SK-N-SH (cell line): ENCODE data around the gene SMIM28. TPM values are rescaled to one million over a fixed set of nuclear protein-coding genes. Genes with fewer than 3 reads are reported as not detected.

Experiments used
- CTCF ChIA-PET: fragments of 300-600, 350-600 bp; formaldehyde crosslinking; extraction: SDS; loops from one replicate; lab custom pipeline; 2021; lab: Yijun Ruan, JAX
- POLR2A ChIA-PET: fragments of 350-600 bp; sonication (Branson Sonifier 250); formaldehyde crosslinking; extraction: SDS; loops from one replicate; lab custom pipeline; 2020; ENCODE audit warnings: antibody characterized with exemption, inconsistent platforms; lab: Yijun Ruan, JAX
- DNase-seq: peaks from one replicate; pipeline ENCODE4 v3.0.0; 2012
- H2AFZ ChIP-seq: fragments of 200-600 bp; sonication (generic); 2 replicates; pipeline ENCODE4 v1.8.1; 2016; ENCODE audit warnings: antibody characterized with exemption, mild to moderate bottlenecking, low read depth
- H3F3A ChIP-seq: fragments of 200-600 bp; sonication (generic); replicated peaks from 2 replicates; pipeline ENCODE3; 2016; ENCODE audit warnings: antibody characterized with exemption, mild to moderate bottlenecking; ENCODE audit not compliant: insufficient read depth
- H3K27ac ChIP-seq, 2 experiments: fragments of 200-500 bp in 1 of 2; fragments of 200-600 bp in 1 of 2; sonication (Bioruptor generic) in 1 of 2; sonication (generic), shearing (Covaris generic) in 1 of 2; 2 replicates each; pipeline versions ENCODE4 v1.5.1 to v1.6.1; 2014 to 2016; ENCODE audit warnings: low read depth in 2 of 2, inconsistent platforms in 1 of 2, low read length in 1 of 2, mild to moderate bottlenecking in 1 of 2, mixed read lengths in 1 of 2
- H3K27me3 ChIP-seq: fragments of 200-600 bp; sonication (generic), shearing (Covaris generic); 2 replicates; pipeline ENCODE4 v1.6.1; 2016; ENCODE audit warnings: mixed run types; ENCODE audit not compliant: insufficient read depth
- H3K36me3 ChIP-seq, 2 experiments: fragments of 200-500 bp in 1 of 2; fragments of 200-600 bp in 1 of 2; sonication (Bioruptor generic) in 1 of 2; sonication (generic) in 1 of 2; replicated peaks in 1 of 2; 2 replicates each; pipeline versions ENCODE3 to v1.5.1; 2014 to 2016; ENCODE audit warnings: low read length in 1 of 2, mild to moderate bottlenecking in 1 of 2; ENCODE audit not compliant: insufficient read depth in 2 of 2, control insufficient read depth in 1 of 2
- H3K4me1 ChIP-seq, 2 experiments: fragments of 200-500 bp in 1 of 2; fragments of 200-600 bp in 1 of 2; sonication (Bioruptor generic) in 1 of 2; sonication (generic), shearing (Covaris generic) in 1 of 2; 2 replicates each; pipeline versions ENCODE4 v1.5.1 to v1.6.1; 2014 to 2016; ENCODE audit warnings: low read depth in 1 of 2, low read length in 1 of 2, mixed run types in 1 of 2; ENCODE audit not compliant: insufficient read depth in 2 of 2, control insufficient read depth in 1 of 2
- H3K4me2 ChIP-seq: fragments of 200-600 bp; sonication (generic), shearing (Covaris generic); 2 replicates; pipeline ENCODE4 v1.6.1; 2017; ENCODE audit warnings: mixed run types
- H3K4me3 ChIP-seq, 2 experiments: fragments of 200-500 bp in 1 of 2; fragments of 200-600 bp in 1 of 2; sonication (Bioruptor generic) in 1 of 2; sonication (generic), shearing (Covaris generic) in 1 of 2; 2 replicates each; pipeline versions ENCODE4 v1.5.1 to v1.8.1; 2014 to 2016; ENCODE audit warnings: low read depth in 2 of 2, inconsistent platforms in 1 of 2, low read length in 1 of 2, mild to moderate bottlenecking in 1 of 2, mixed read lengths in 1 of 2, moderate library complexity in 1 of 2
- H3K79me2 ChIP-seq: fragments of 200-600 bp; sonication (generic); 2 replicates; pipeline ENCODE4 v1.8.1; 2017; ENCODE audit warnings: mild to moderate bottlenecking; ENCODE audit not compliant: insufficient read depth
- H3K9ac ChIP-seq: fragments of 200-600 bp; sonication (generic); 2 replicates; pipeline ENCODE4 v1.6.1; 2017; ENCODE audit warnings: mixed run types
- H3K9me2 ChIP-seq: fragments of 200-600 bp; sonication (generic); 2 replicates; pipeline ENCODE4 v1.6.1; 2017; ENCODE audit warnings: mixed run types
- H3K9me3 ChIP-seq: fragments of 200-600 bp; sonication (generic); 2 replicates; pipeline ENCODE4 v1.6.1; 2017; ENCODE audit warnings: mixed run types, mild to moderate bottlenecking, moderate library complexity
- H4K20me1 ChIP-seq: fragments of 200-600 bp; sonication (generic); 2 replicates; pipeline ENCODE4 v1.6.1; 2017; ENCODE audit warnings: mild to moderate bottlenecking, mixed run types; ENCODE audit not compliant: insufficient read depth
- FOXM1 ChIP-seq: IDR thresholded peaks from 2 replicates; pipeline ENCODE4 v1.4.0; 2012; ENCODE audit warnings: low read depth, mild to moderate bottlenecking
- GABPA ChIP-seq: IDR thresholded peaks from 2 replicates; pipeline ENCODE4 v1.4.0; 2012; ENCODE audit warnings: low read depth, mild to moderate bottlenecking
- GATA2 ChIP-seq: sonication (generic); formaldehyde crosslinking; IDR thresholded peaks from 2 replicates; pipeline ENCODE4 v1.5.0; 2020; ENCODE audit warnings: mild to moderate bottlenecking, missing genetic modification reagents
- MEF2A ChIP-seq: IDR thresholded peaks from 2 replicates; pipeline ENCODE4 v1.4.0; 2012; ENCODE audit warnings: low read depth, borderline replicate concordance
- MXI1 ChIP-seq: IDR thresholded peaks from 2 replicates; pipeline ENCODE4 v1.6.1; 2012; ENCODE audit warnings: mild to moderate bottlenecking, low read depth, low read length, improper control_type of control experiment
- NFIC ChIP-seq: IDR thresholded peaks from 2 replicates; pipeline ENCODE4 v1.4.0; 2012; ENCODE audit warnings: borderline replicate concordance
- RAD21 ChIP-seq: IDR thresholded peaks from 2 replicates; pipeline ENCODE4 v1.6.1; 2012; ENCODE audit warnings: mild to moderate bottlenecking, low read length
- RCOR1 ChIP-seq: fragments of 150-350 bp; IDR thresholded peaks from 2 replicates; pipeline ENCODE4 v1.6.1; 2017; ENCODE audit warnings: antibody characterized with exemption, low read length
- RXRA ChIP-seq: IDR thresholded peaks from 2 replicates; pipeline ENCODE4 v1.4.0; 2012; ENCODE audit warnings: low read depth, mild to moderate bottlenecking, borderline replicate concordance
- SIN3A ChIP-seq: IDR thresholded peaks from 2 replicates; pipeline ENCODE4 v1.6.1; 2012; ENCODE audit warnings: low read depth, mild to moderate bottlenecking, low read length, moderate library complexity, borderline replicate concordance
- SMC3 ChIP-seq: IDR thresholded peaks from 2 replicates; pipeline ENCODE4 v1.6.1; 2012; ENCODE audit warnings: low read depth, low read length, improper control_type of control experiment
- WGBS: methylation state at CpG from one replicate; pipeline ENCODE4 v1.1.6; 2017; ENCODE audit warnings: low lambda C conversion rate; 5-methylcytosine and 5-hydroxymethylcytosine counted together
- polyA plus RNA-seq, 3 experiments: library from polyadenylated mRNA; depleted of rRNA; stranded (reverse); fragments of >200 nt; gene quantifications; 2 replicates each; pipeline ENCODE4 v1.2.3, GENCODE V29; 2012
- TF ChIP-seq, protein P1 (sequence below): IDR thresholded peaks from 2 replicates; pipeline ENCODE4 v1.4.0; 2012; ENCODE audit warnings: low read depth
- TF ChIP-seq, protein P2 (sequence below): fragments of 200-600 bp; sonication (generic); IDR thresholded peaks from 2 replicates; pipeline ENCODE4 v1.6.1; 2017; ENCODE audit warnings: antibody characterized with exemption, mild to moderate bottlenecking, moderate library complexity

Gene SMIM28
- polyA plus RNA-seq, 1 of the 3 experiments (the other 2 are of a cell fraction) = not detected

DNA sequence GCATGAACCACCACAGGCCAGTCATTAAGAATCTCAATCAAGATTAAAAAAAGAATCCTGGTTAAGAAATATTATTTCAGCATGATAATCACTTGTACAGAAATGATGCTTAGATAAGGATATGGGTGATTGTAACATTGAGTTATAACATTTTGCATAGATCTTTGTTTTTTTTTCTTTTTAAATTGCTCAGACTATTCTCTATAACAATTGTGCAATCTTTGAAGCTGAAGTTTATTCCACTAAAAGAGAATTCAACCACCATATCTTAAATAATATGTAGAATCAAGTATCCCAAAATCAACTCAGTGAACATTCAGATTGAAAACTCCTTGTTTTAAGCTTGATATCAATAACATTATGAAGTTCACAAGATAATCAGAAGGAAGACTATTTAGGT is 663 bp upstream of the SMIM28 start:
- ChIA-PET POLR2A (no interaction called here), CTCF (no interaction called here)
- H3F3A ChIP-seq = no peaks in the 10 kb centered on the region
- H3K9me3 ChIP-seq = no peaks in the 10 kb centered on the region
- no peaks in the 10 kb centered on the region for H4K20me1 ChIP-seq
- H3K4me2 ChIP-seq = no peak overlapping the region
- no peak for DNase-seq
- H3K79me2 ChIP-seq = no peaks in the 10 kb centered on the region
- no peak overlapping the region for H3K27ac ChIP-seq
- no peak overlapping the region for H2AFZ ChIP-seq
- no peaks in the 10 kb centered on the region for H3K9me2 ChIP-seq
- H3K4me3 ChIP-seq = no peak overlapping the region
- H3K27me3 ChIP-seq = no peaks in the 10 kb centered on the region
- TF ChIP-seq GATA2 (CRISPR knock-in tag) (no peak), RXRA (no peak), SMC3 (no peak), GABPA (no peak), SIN3A (no peak), RAD21 (no peak)
- peaks cover 0 to 3% of the 10 kb centered on the region in 2 experiments; a peak in 1 of 4 replicates for H3K4me1 ChIP-seq
- H3K36me3 ChIP-seq = no peaks in the 10 kb centered on the region
- no peak overlapping the region for H3K9ac ChIP-seq

DNA sequence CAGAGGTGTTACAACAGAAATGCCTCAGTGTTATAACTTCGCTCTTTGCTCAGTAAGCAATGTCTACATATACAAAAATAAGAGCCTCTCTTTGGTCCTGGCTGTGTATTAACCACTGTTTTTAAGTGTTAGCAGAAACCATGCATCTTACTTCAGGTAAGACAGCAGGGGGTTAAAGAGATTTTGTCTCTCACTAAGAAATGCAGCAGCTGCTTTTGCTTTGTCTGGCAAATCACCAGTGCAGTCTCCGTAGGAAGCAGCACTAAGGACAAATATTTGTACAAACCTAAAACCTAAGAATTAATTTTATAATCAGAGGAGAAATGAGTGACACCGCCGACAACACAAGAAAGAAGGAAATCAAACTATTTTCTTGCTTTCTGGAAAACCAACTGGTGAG is 758 bp downstream of the SMIM28 start:
- no peak overlapping the region for H3K4me3 ChIP-seq
- no peaks in the 10 kb centered on the region for H3K27me3 ChIP-seq
- DNase-seq = no peak
- ChIA-PET POLR2A (no interaction called here), CTCF (no interaction called here)
- H3K27ac ChIP-seq = no peak overlapping the region
- no peaks in the 10 kb centered on the region for H3K36me3 ChIP-seq
- H3K9ac ChIP-seq = no peak overlapping the region
- H2AFZ ChIP-seq = no peak overlapping the region
- 62% methylated on average over 4 of the region's 4 CpGs for WGBS
- TF ChIP-seq RCOR1 (no peak), RXRA (no peak), SIN3A (no peak)
- TF ChIP-seq, protein P1, sequence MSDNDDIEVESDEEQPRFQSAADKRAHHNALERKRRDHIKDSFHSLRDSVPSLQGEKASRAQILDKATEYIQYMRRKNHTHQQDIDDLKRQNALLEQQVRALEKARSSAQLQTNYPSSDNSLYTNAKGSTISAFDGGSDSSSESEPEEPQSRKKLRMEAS = no peak
- no peaks in the 10 kb centered on the region for H3K9me3 ChIP-seq
- H3K79me2 ChIP-seq = no peaks in the 10 kb centered on the region
- no peaks in the 10 kb centered on the region for H3K9me2 ChIP-seq
- no peak overlapping the region for H3K4me2 ChIP-seq
- H3F3A ChIP-seq = no peaks in the 10 kb centered on the region
- no peaks in the 10 kb centered on the region for H4K20me1 ChIP-seq
- H3K4me1 ChIP-seq = peaks cover 0 to 3% of the 10 kb centered on the region in 2 experiments; a peak in 1 of 4 replicates

DNA sequence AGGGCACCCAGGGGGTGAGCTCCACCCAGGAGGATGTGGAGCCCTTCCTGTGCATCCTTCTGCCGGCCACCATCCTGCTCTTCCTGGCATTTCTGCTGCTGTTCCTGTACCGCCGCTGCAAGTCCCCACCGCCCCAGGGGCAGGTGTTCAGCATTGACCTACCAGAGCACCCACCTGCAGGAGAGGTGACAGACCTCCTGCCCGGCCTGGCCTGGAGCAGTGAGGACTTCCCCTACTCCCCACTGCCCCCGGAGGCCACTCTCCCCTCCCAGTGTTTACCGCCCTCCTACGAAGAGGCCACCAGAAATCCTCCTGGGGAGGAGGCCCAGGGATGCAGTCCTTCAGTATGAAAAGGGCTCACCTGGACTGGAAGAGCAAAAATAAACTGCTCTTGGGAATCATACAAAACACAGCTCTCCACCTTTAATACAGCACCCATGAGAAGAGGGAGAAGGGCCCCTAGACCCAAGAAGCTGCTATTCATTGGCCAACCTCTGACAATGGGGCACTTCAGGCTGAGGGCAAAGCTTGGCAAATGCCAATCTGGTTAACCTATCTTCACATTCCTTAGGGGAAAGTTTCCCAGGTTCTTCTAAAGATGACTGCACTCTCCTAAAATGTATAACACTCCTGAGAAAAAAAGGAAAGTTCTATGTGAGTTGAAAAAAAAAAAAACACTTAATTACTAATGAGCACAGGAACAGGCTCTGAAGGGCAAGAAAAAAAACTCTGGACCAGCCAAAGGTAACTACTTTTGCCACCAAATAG is 5.0 kb downstream of the SMIM28 start:
- TF ChIP-seq RAD21 (no peak), MXI1 (no peak), MEF2A (no peak), SMC3 (no peak), NFIC (no peak), FOXM1 (no peak)
- TF ChIP-seq, protein P2, sequence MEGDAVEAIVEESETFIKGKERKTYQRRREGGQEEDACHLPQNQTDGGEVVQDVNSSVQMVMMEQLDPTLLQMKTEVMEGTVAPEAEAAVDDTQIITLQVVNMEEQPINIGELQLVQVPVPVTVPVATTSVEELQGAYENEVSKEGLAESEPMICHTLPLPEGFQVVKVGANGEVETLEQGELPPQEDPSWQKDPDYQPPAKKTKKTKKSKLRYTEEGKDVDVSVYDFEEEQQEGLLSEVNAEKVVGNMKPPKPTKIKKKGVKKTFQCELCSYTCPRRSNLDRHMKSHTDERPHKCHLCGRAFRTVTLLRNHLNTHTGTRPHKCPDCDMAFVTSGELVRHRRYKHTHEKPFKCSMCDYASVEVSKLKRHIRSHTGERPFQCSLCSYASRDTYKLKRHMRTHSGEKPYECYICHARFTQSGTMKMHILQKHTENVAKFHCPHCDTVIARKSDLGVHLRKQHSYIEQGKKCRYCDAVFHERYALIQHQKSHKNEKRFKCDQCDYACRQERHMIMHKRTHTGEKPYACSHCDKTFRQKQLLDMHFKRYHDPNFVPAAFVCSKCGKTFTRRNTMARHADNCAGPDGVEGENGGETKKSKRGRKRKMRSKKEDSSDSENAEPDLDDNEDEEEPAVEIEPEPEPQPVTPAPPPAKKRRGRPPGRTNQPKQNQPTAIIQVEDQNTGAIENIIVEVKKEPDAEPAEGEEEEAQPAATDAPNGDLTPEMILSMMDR = no peak
- Histone ChIP-seq H3K9ac (no peak overlapping the region), H3K4me2 (no peak overlapping the region), H2AFZ (no peak overlapping the region), H4K20me1 (no peaks in the 10 kb centered on the region), H3K9me2 (no peaks in the 10 kb centered on the region), H3K4me1 (peaks cover 0 to 3% of the 10 kb centered on the region in 2 experiments; a peak in 1 of 4 replicates), H3K9me3 (no peaks in the 10 kb centered on the region), H3K27me3 (no peaks in the 10 kb centered on the region), H3K79me2 (no peaks in the 10 kb centered on the region), H3K27ac (no peak overlapping the region), H3K36me3 (no peaks in the 10 kb centered on the region), H3K4me3 (no peak overlapping the region), H3F3A (no peaks in the 10 kb centered on the region)
- ChIA-PET CTCF (interaction anchor here (1.4 kb wide), 1 partner anchor 12 kb away, joined by 3 read pairs; no protein-coding TSS in a partner anchor), POLR2A (no interaction called here)
- DNase-seq = no peak
- WGBS = 64% methylated on average over 4 of the region's 8 CpGs
